Sigmoid colon (tissue), 7 donors: ENCODE measurements around the gene HOXB4. TPM values are rescaled to one million over a fixed set of nuclear protein-coding genes. Genes with fewer than 3 reads are reported as not detected.

Experiments
- DNase-seq: peaks from one replicate; pipeline ENCODE4 v3.0.0-alpha.2; 2019
- H3K27ac ChIP-seq, 4 donors: fragments of 200-600 bp; sonication (generic); one replicate each; pipeline ENCODE4 v1.5.1; 2016 to 2019; ENCODE audit warnings: mild to moderate bottlenecking in 1 of 4
- H3K27me3 ChIP-seq, 3 donors: fragments of 200-600 bp; sonication (generic); one replicate each; pipeline ENCODE4 v1.5.1; 2019; ENCODE audit warnings: mild to moderate bottlenecking in 1 of 3
- H3K36me3 ChIP-seq, 4 donors: fragments of 200-600 bp; sonication (generic); one replicate each; pipeline ENCODE4 v1.5.1; 2016 to 2019
- H3K4me1 ChIP-seq, 4 donors: fragments of 200-600 bp; sonication (generic); one replicate each; pipeline ENCODE4 v1.5.1; 2017 to 2019
- H3K4me3 ChIP-seq, 4 donors: fragments of 200-600 bp; sonication (generic); one replicate each; pipeline ENCODE4 v1.5.1; 2017 to 2019; ENCODE audit warnings: mild to moderate bottlenecking in 2 of 4, moderate library complexity in 1 of 4
- H3K9me3 ChIP-seq, 4 donors: fragments of 200-600 bp in 3 of 4; sonication (generic) in 3 of 4; one replicate each; pipeline versions ENCODE4 v1.5.1 to v1.6.1; 2013 to 2019
- CTCF ChIP-seq, 4 experiments: fragments of 450-650 bp in 3 of 4; fragments of 200-600 bp in 1 of 4; IDR thresholded peaks; one replicate each; pipeline ENCODE4 v1.5.1; 2016 to 2019; ENCODE audit warnings: antibody characterized with exemption in 4 of 4, mild to moderate bottlenecking in 3 of 4, moderate library complexity in 2 of 4
- EP300 ChIP-seq, 4 donors: sonication (generic); formaldehyde crosslinking; IDR thresholded peaks; one replicate each; pipeline ENCODE4 v1.6.1; 2017; ENCODE audit warnings: antibody characterized with exemption in 4 of 4
- POLR2A ChIP-seq, 2 donors: fragments of 450-650 bp; IDR thresholded peaks; one replicate each; pipeline ENCODE4 v1.6.1; 2016; ENCODE audit warnings: antibody characterized with exemption in 2 of 2, mild to moderate bottlenecking in 2 of 2, moderate library complexity in 2 of 2
- POLR2AphosphoS5 ChIP-seq, 4 donors: sonication (generic); formaldehyde crosslinking; IDR thresholded peaks; one replicate each; pipeline ENCODE4 v1.6.1; 2017; ENCODE audit warnings: antibody characterized with exemption in 4 of 4
- WGBS, 2 donors: extraction: QIAGEN DNeasy Blood & Tissue Kit; methylation state at CpG; one replicate each; pipeline ENCODE4 v1.1.7; 2013; 5-methylcytosine and 5-hydroxymethylcytosine counted together
- intact Hi-C: fragments of 100-400 bp; cut with DNase I; formaldehyde crosslinking; loops from one replicate; pipeline ENCODE4 v1.15.1; 2023
- polyA plus RNA-seq, 3 donors: library from polyadenylated mRNA; stranded (reverse); fragments of 200-250 nt; gene quantifications; one replicate each; pipeline ENCODE4 v1.2.3, GENCODE V29; 2013
- total RNA-seq, 4 donors: library from RNA; depleted of rRNA; stranded (reverse); fragments of >200 nt; gene quantifications; one replicate each; pipeline ENCODE4 v1.1.0, GENCODE V29; 2016
- donor health status: healthy with polysubstance abuse.
- donor health status: Bipolar disorder and iron deficiency.
- donor health status: healthy.

HOXB4 gene
- total and polyA plus RNA-seq, 7 donors = 0.23 to 8.3 (median 4.6) TPM

GRCh38 chr17:48577330-48577945 is 712 bp downstream of the HOXB4 start:
- Histone ChIP-seq H3K27me3 (no peaks in the 10 kb centered on the region), H3K9me3 (no peaks in the 10 kb centered on the region), H3K27ac (peak overlapping the region; percentile 94 to 99 (median 96)), H3K36me3 (no peaks in the 10 kb centered on the region), H3K4me3 (peak overlapping the region; percentile 66 to 84 (median 70)), H3K4me1 (peaks cover 0 to 74% (median 55%) of the 10 kb centered on the region in 4 donors)
- WGBS, 2 donors = 0 to 2% methylated on average over 19 of the region's 19 CpGs
- no peak for TF ChIP-seq EP300 (IDR thresholded peaks at IDR 0.05)
- peak in 3 of 4 donors; percentile 2 to 53 (median 43) for TF ChIP-seq POLR2AphosphoS5 (IDR thresholded peaks at IDR 0.05)
- TF ChIP-seq CTCF (IDR thresholded peaks at IDR 0.05) = no peak
- peak in 1 of 2 donors; percentile 4 for TF ChIP-seq POLR2A (IDR thresholded peaks at IDR 0.05)
- DNase-seq = no peak
- intact Hi-C loops = loop anchor here (2.0 kb wide), 1 partner anchor 35 kb away; no protein-coding TSS in a partner anchor

- intact Hi-C loops = loop anchor here (2.0 kb wide), 1 partner anchor 34 kb away; no protein-coding TSS in a partner anchor
- TF ChIP-seq POLR2AphosphoS5 (IDR thresholded peaks at IDR 0.05) (peak; percentile 57 to 76 (median 63)), EP300 (IDR thresholded peaks at IDR 0.05) (no peak), POLR2A (IDR thresholded peaks at IDR 0.05) (peak in 1 of 2 donors; percentile 44), CTCF (IDR thresholded peaks at IDR 0.05) (no peak)
- DNase-seq = peak; percentile 92
- H3K9me3 ChIP-seq = no peaks in the 10 kb centered on the region
- peaks cover 0 to 80% (median 62%) of the 10 kb centered on the region in 4 donors for H3K4me1 ChIP-seq
- WGBS, 2 donors = 40 to 68% methylated on average over 43 of the region's 43 CpGs
- H3K4me3 ChIP-seq = peak overlapping the region; percentile 66 to 84 (median 70)
- H3K36me3 ChIP-seq = no peaks in the 10 kb centered on the region
- H3K27me3 ChIP-seq = no peaks in the 10 kb centered on the region
- H3K27ac ChIP-seq = peak overlapping the region; percentile 94 to 99 (median 96)
Observed at GRCh38 chr17:48576479-48577309, 1.5 kb downstream of the HOXB4 start.

- Histone ChIP-seq H3K36me3 (no peaks in the 10 kb centered on the region), H3K27ac (peak overlapping the region; percentile 94 to 99 (median 96)), H3K4me3 (peak overlapping the region; percentile 66 to 84 (median 70)), H3K9me3 (no peaks in the 10 kb centered on the region), H3K27me3 (no peaks in the 10 kb centered on the region), H3K4me1 (peaks cover 0 to 87% (median 64%) of the 10 kb centered on the region in 4 donors)
- no peak for DNase-seq
- WGBS, 2 donors = 61 to 75% methylated on average over 22 of the region's 22 CpGs
- intact Hi-C loops = loop anchor here (2.0 kb wide), 1 partner anchor 33 kb away; no protein-coding TSS in a partner anchor
- TF ChIP-seq POLR2AphosphoS5 (IDR thresholded peaks at IDR 0.05) (peak in 3 of 4 donors; percentile 19 to 60 (median 58)), CTCF (IDR thresholded peaks at IDR 0.05) (no peak), EP300 (IDR thresholded peaks at IDR 0.05) (no peak)
Observed at GRCh38 chr17:48575673-48576478, 2.3 kb downstream of the HOXB4 start.

GRCh38 chr17:48575066-48575582 is 3.0 kb downstream of the HOXB4 start:
- no peak for DNase-seq
- TF ChIP-seq EP300 (IDR thresholded peaks at IDR 0.05) = no peak
- TF ChIP-seq CTCF (IDR thresholded peaks at IDR 0.05) = no peak
- peak overlapping the region; percentile 94 to 99 (median 96) for H3K27ac ChIP-seq
- peaks cover 0 to 87% (median 69%) of the 10 kb centered on the region in 4 donors for H3K4me1 ChIP-seq
- no peaks in the 10 kb centered on the region for H3K27me3 ChIP-seq
- intact Hi-C loops = no loop called here
- peak overlapping the region; percentile 5 to 84 (median 66) for H3K4me3 ChIP-seq
- H3K9me3 ChIP-seq = no peaks in the 10 kb centered on the region
- H3K36me3 ChIP-seq = no peaks in the 10 kb centered on the region
- WGBS, 2 donors = 63 to 69% methylated on average over 7 of the region's 7 CpGs
